ENCODE data around the gene PARVB. TPM values are rescaled to one million over a fixed set of nuclear protein-coding genes. Genes with fewer than 3 reads are reported as not detected.

Gene PARVB
- total and polyA plus RNA-seq, 9 of the 15 experiments (the other 6 are each of a cell fraction or from before 2014, with no cell fraction given): 1.1 to 59.2 (median 29.2) TPM

GRCh38 chr22:44136786-44137185 is 112.7 kb downstream of the PARVB start:
- no peak for FAIRE-seq
- no peaks in the 10 kb centered on the region for H3K9me3 ChIP-seq (replicated peaks; ENCODE audit: control insufficient read depth, insufficient read depth, low read depth, low read length)
- no peaks in the 10 kb centered on the region for H3K79me2 ChIP-seq (ENCODE audit: control insufficient read depth, insufficient read depth, low read length)
- H3K4me1 ChIP-seq (replicated peaks in 1 of 2; ENCODE audit: control insufficient read depth in 2 of 2, insufficient read depth in 2 of 2, low read length in 2 of 2): no peaks in the 10 kb centered on the region; a peak in 1 of 5 replicates
- ATAC-seq: no peak
- CTCF ChIA-PET (ENCODE audit: low intra/inter-chr PET ratio): no interaction called here
- H3K9me1 ChIP-seq (ENCODE audit: control insufficient read depth, insufficient read depth, low read length): no peaks in the 10 kb centered on the region
- in situ Hi-C loops (cut with MboI) (no loop called here), intact Hi-C loops (cut with micrococcal nuclease) (no loop called here)
- H3K27ac ChIP-seq (ENCODE audit: extremely low read depth, low read depth, low read length): no peak overlapping the region
- no peak overlapping the region for H2AFZ ChIP-seq (ENCODE audit: low read depth, low read length)
- POLR2A ChIA-PET: no interaction called here
- DNase-seq (ENCODE audit: extremely low read depth in 1 of 4, low spot score in 3 of 4): no peak
- BruUV-seq (replicated peaks): no TSS peak
- peaks cover 19% of the 10 kb centered on the region; the same call in 1 of the 3 replicates for H3K36me3 ChIP-seq (ENCODE audit: control insufficient read depth, insufficient read depth, low read length)
- H3K9ac ChIP-seq (ENCODE audit: insufficient read depth in 1 of 2, low read depth in 2 of 2, low read length in 2 of 2): no peak overlapping the region
- no peaks in the 10 kb centered on the region for H4K20me1 ChIP-seq (replicated peaks; ENCODE audit: control insufficient read depth, insufficient read depth, low read length)
- no peak for TF ChIP-seq PHF8 (IDR thresholded peaks at IDR 0.05; ENCODE audit: borderline replicate concordance, low read length)
- H3K4me3 ChIP-seq: no peak overlapping the region
- H3K27me3 ChIP-seq (ENCODE audit: control insufficient read depth in 2 of 2, insufficient read depth in 2 of 2, low read length in 2 of 2): no peaks in the 10 kb centered on the region
- no peak overlapping the region for H3K4me2 ChIP-seq (ENCODE audit: insufficient read depth, low read length)

- Histone ChIP-seq H3K36me3 (ENCODE audit: control insufficient read depth, insufficient read depth, low read length) (peaks cover 16% of the 10 kb centered on the region; the same call in 1 of the 3 replicates), H3K27me3 (ENCODE audit: control insufficient read depth in 2 of 2, insufficient read depth in 2 of 2, low read length in 2 of 2) (no peaks in the 10 kb centered on the region), H2AFZ (ENCODE audit: low read depth, low read length) (no peak overlapping the region), H3K79me2 (ENCODE audit: control insufficient read depth, insufficient read depth, low read length) (no peaks in the 10 kb centered on the region), H3K4me1 (replicated peaks in 1 of 2; ENCODE audit: control insufficient read depth in 2 of 2, insufficient read depth in 2 of 2, low read length in 2 of 2) (no peaks in the 10 kb centered on the region; a peak in 1 of 5 replicates), H3K4me2 (ENCODE audit: insufficient read depth, low read length) (no peak overlapping the region), H3K27ac (ENCODE audit: extremely low read depth, low read depth, low read length) (no peak overlapping the region), H3K9ac (ENCODE audit: insufficient read depth in 1 of 2, low read depth in 2 of 2, low read length in 2 of 2) (no peak overlapping the region), H3K9me3 (replicated peaks; ENCODE audit: control insufficient read depth, insufficient read depth, low read depth, low read length) (no peaks in the 10 kb centered on the region), H4K20me1 (replicated peaks; ENCODE audit: control insufficient read depth, insufficient read depth, low read length) (no peaks in the 10 kb centered on the region), H3K4me3 (no peak overlapping the region), H3K9me1 (ENCODE audit: control insufficient read depth, insufficient read depth, low read length) (no peaks in the 10 kb centered on the region)
- ATAC-seq (no peak), DNase-seq (ENCODE audit: extremely low read depth in 1 of 4, low spot score in 3 of 4) (no peak), FAIRE-seq (no peak)
- ChIA-PET CTCF (ENCODE audit: low intra/inter-chr PET ratio) (no interaction called here), POLR2A (no interaction called here)
- BruUV-seq (replicated peaks): no TSS peak
- no CpG with 5 or more reads among the region's 3 CpGs for WGBS (ENCODE audit: insufficient coverage, low coverage, missing lambda C conversion rate)
- intact Hi-C loops (cut with micrococcal nuclease) (no loop called here), in situ Hi-C loops (cut with MboI) (no loop called here)
- TF ChIP-seq CHD7 (IDR thresholded peaks at IDR 0.05; ENCODE audit: low read depth, low read length): no peak
- TF ChIP-seq TCF15 (CRISPR knock-in tag; IDR thresholded peaks at IDR 0.05): no peak
- no peak for TF ChIP-seq SMAD2 (IDR thresholded peaks at IDR 0.05; ENCODE audit: low read depth, low read length)
- no peak for TF ChIP-seq LCOR (CRISPR knock-in tag; IDR thresholded peaks at IDR 0.05)
Measured at GRCh38 chr22:44137415-44137814, 113.3 kb downstream of the PARVB start.
